ENCODE data around the gene AAGAB. TPM values are rescaled to one million over a fixed set of nuclear protein-coding genes. Genes with fewer than 3 reads are reported as not detected.
"Not testable (repeated sequence)": the region's sequence is repeated elsewhere in the genome, so short reads cannot be mapped to it uniquely, and the experiment has no call there.

Gene AAGAB
- total RNA-seq, 1 donor from 2014 or later, result 50.1 TPM

- intact Hi-C loops (cut with micrococcal nuclease), result no loop called here
Observed at GRCh38 chr15:67154249-67154648, 100.2 kb downstream of the AAGAB start.

DNA sequence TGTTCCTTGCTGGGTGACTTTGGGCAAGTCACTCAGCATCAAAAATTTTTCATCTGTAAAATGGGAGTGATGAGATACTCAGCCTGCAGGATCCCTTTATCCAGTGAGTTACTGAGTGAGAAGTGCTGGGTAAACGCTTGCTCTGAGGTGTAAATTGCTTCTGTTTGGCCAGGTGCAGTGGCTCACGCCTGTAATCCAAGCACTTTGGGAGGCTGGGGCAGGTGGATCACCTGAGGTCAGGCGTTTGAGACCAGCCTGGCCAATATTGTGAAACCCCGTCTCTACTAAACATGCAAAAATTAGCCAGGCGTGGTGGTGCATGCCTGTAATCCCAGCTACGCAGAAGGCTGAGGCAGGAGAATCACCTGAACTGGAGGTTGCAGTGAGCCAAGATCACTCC, 101.4 kb downstream of the AAGAB start:
- intact Hi-C loops (cut with micrococcal nuclease), result not testable (repeated sequence)

- intact Hi-C loops (cut with micrococcal nuclease), result no loop called here
Observed at GRCh38 chr15:67152429-67152828, 102.0 kb downstream of the AAGAB start.

Other genes starting within 250 kb of the AAGAB start
- 75.6 and 82.8 TPM in 2 replicates for gene SMAD3, start 189.1 kb downstream of the AAGAB start, total RNA-seq
- 0.93 and 1.1 TPM in 2 replicates for gene IQCH, start 125 bp upstream of the AAGAB start, total RNA-seq